GM18868 (cell line): ENCODE data around the gene ZNF140.

Experiments
- ATAC-seq: cut with Tn5 transposase; IDR thresholded peaks from one replicate; pipeline ENCODE4 v1.9.1; 2021; ENCODE audit warnings: mild to moderate bottlenecking, moderate library complexity; ENCODE audit not compliant: unreplicated experiment

Gene ZNF140

DNA sequence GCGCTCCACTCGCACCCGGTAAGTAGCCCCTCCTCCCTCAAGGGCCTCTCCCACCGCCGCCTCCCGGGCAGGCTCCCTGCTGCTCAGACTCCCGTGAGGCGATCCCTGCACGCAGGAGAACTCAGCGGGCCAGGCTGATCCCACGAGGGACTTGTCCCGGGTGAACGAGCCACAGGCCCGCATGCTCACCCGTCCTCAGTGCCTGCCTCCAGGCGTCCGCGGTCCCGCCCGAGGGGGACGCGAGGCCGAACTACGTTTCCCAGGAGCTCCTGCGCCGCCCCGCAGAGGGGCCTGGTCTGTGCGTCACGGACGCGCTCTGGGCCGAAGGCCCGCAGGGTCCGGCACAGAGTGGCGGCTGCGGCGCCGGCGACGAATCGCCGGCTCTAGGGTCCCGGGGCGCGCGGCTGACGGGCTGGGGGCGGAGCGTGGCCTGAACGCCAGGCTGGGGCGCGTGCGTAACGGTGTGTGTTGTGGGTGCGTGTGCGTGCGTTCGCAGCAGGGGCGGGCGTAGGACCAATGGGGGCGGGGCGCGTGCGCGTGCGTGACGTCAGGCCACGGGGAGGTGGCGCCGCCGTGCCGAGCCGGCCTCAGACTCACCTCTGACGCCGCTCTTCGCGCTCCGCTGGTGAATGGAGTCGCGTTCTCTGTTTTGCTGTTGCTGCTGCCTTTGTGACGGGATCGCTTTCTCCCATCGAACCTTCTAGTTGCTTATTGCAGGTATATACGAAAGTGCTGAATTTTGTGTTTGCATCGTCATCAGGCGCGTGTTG is 49.5 kb downstream of the ZNF140 start, which contains the start of the genes ZNF10 and ZNF891:
ZNF10 (plus strand) TSS at position 590 of the 770 bp plus-strand sequence. CDS start 13,866 bp downstream, outside the sequence.
ZNF891 (minus strand) TSS at position 237 of the 770 bp plus-strand sequence. CDS start 8,356 bp downstream, outside the sequence.
- ATAC-seq = peak; percentile 93

DNA sequence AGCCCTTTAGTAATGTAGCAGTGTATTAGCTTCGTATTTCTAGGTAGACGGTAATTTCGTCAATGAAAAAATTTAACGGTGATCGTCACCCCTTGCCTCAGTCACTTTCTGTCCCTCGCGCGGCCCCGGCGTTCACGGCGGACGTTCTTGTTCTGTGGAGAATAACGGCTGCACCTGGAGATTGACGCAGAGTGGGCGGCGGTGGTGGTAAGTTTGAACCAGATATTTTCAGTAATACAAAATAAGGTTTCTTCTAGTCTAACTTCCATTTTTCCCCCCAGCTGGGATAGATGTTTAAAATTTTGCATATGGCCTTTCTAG is 50.0 kb downstream of the ZNF140 start:
- ATAC-seq = peak; percentile 2

DNA sequence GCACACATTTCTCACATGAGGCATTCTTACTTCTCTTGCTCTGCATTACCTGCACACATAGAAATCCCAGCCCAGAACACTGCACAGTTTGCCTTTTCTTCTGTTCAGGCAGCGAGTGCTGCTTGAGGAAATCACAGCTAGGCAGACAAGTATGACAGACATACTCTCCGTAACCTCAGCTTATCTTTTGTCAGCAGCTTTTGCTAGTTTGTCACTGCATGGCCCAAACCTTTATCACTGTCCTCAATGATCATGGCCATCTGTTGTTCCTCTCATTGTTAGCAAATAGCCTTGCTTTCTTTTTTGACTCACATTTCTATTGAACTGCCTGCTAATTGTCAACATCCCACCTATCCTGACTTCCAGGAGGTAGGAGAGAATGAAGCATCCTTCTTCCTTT is 55.0 kb downstream of the ZNF140 start:
- no peak for ATAC-seq

DNA sequence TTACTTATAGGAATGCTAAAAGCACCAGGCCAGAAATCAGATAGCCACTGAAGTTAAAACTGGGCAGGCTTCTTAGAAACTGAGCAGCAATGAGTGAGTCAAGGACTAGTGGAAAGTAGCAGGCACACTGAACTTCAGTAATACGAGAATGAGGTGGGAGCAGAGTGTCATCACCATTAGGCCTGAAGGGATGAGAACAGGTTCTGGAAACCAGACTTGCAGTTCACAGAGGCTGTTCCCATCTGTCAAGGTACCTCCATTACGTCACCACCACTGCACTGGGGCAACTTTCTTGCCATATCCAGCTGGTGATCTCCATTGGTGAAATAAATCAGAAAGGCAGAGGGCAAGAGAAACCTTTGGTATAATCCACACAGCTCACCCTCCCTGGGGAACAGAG is 65.3 kb downstream of the ZNF140 start:
- no peak for ATAC-seq

DNA sequence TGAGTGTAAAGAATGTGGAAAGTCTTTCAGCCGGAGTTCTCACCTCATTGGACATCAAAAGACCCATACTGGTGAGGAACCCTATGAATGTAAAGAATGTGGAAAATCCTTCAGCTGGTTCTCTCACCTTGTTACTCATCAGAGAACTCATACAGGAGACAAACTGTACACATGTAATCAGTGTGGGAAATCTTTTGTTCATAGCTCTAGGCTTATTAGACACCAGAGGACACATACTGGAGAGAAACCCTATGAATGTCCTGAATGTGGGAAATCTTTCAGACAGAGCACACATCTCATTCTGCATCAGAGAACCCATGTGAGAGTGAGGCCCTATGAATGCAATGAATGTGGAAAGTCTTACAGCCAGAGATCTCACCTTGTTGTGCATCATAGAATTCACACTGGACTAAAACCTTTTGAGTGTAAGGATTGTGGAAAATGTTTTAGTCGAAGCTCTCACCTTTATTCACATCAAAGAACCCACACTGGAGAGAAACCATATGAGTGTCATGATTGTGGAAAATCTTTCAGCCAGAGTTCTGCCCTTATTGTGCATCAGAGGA is 75.5 kb downstream of the ZNF140 start:
- no peak for ATAC-seq
